Activated CD4-positive, CD25-positive, alpha-beta regulatory T cell treated with anti-CD3 and anti-CD28 coated beads, Interleukin-2, amount 50 U/mL, for 72 hours (primary cell): Measurements from ENCODE around the gene TRAPPC2.
"Not testable (repeated sequence)": the region's sequence is repeated elsewhere in the genome, so short reads cannot be mapped to it uniquely, and the experiment has no call there.

Experiments used
- DNase-seq: peaks from one replicate; pipeline ENCODE4 v3.0.0; 2021

Gene TRAPPC2

DNA sequence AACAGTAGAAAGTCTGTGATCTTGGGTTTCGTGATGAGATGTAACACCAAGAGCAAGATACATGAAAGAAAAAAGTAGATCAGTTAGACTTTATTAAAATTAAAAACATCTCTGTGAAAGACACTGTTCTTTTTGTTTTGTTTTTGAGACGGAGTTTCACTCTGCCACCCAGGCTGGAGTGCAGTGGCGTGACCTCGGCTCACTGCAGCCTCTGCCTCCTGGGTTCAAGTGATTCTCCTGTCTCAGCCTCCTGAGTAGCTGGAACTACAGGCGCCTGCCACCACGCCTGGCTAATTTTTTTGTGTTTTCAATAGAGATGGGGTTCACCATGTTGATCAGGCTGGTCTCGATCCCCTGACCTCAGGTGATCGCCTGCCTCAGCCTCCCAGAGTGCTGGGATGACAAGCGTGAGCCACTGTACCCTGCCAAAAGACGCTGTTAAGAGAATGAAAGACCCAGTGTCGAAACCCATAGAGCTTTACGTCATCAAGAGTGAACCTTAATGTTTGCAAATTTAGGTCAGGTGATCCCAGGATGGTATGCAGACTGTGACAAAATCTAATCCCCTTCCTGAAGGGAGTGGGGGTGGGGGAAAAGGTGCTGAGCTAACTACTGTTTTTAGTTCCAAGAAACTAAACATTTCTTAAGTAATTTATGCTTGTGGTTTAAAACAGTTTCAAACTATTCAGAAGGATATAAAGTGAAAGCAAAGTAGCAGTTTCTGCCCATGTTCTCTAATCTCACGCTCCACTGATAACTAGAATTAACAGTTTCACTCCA, 8.2 kb upstream of the TRAPPC2 start:
- DNase-seq = no peak

DNA sequence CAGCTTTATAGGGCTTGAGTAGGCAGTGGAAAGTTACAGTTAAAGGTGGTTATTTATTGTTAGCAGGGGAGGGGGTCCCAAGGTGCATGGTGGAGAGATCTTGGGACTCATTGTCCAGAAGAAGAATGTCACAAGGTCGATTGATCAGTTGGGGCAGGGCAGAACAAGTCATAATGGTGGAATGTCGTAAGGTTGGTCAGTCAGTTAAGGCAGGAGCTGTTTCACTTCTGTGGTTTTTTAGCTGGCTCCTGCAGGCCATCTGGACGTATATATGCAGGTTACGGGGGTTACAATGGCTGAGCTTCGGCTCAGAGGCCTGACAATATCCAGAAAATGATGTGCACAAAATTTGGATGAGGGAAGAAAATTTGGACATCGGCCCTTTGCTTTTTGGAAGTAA, 7.3 kb upstream of the TRAPPC2 start:
- DNase-seq = no peak

DNA sequence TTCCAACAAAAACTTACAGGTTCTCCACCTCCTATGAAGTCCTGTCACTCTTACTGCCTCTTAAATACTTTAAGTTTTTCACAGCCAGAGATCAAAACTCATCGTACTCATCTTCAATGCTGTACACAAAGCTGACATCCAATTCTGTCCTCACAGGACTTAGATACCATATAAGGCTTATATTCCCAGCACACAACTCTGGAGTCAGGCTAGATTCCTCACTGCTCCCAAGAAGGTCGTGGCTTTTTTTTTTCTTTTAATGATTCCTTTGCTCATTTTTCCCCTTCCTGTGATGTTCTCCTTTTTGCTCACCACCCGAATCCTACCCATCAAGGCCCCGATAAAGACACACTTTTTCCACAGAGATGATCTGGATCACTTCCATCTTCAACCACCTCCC, 914 bp downstream of the TRAPPC2 start:
- no peak for DNase-seq

DNA sequence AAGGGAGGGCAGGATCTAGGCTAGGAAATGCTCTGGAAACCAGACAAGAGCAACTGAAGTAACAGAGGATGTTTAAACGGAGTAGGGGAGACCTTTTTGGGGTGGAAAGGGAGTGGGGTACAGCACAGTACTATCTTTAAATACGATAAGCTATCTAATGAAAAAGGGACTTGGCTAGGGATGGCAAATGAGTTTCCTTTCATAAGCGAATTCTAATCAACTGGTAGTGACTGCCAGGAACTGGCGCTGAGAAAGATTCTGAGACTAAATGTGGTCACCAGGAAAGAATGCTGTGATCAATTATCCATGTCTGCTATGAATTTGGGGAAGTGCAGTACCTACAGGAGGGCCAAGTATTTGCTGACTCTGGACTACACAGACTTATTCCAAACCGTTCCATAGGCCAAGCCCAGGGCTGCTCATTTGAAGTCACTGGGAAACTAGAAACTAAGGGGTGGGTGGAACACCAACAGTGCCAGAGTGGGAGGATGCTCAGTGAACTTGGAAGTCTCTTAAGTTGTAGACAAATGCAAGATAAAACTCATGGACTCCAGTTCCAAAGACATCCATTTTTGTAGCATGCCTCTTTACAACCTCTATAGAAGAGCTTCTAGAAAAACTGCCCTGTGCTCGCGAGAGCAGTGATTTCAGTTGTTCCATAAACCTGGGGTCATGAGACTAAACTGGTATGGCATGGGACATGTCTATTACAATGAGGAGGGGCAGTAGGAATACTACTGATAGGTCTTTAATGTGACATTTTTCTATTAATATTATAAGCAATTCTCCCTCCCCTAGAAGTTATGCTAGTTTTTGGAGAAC, 2.0 kb downstream of the TRAPPC2 start:
- no peak for DNase-seq

DNA sequence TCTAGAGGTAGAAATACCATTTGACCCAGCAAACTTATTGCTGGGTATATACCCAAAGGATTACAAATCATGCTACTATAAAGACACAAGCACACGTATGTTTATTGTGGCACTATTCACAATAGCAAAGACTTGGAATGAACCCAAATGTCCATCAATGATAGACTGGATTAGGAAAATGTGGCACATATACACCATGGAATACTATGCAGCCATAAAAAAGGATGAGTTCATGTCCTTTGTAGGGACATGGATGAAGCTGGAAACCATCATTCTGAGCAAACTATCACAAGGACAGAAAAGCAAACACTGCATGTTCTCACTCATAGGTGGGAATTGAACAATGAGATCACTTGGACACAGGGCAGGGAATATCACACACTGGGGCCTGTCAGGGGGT, 3.9 kb downstream of the TRAPPC2 start:
- not testable (repeated sequence) for DNase-seq

DNA sequence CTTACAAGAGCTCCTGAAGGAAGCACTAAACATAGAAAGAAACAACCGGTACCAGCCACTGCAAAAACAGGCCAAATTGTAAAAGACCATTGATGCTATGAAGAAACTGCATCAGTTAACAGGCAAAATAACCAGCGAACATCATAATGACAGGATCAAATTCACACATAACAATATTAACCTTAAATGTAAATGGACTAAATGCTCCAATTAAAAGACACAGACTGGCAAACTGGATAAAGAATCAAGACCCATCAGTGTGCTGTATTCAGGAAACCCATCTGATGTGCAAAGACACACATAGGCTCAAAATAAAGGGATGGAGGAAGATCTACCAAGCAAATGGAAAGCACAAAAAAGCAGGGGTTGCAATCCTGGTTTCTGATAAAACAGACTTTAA, 7.8 kb downstream of the TRAPPC2 start:
- not testable (repeated sequence) for DNase-seq

DNA sequence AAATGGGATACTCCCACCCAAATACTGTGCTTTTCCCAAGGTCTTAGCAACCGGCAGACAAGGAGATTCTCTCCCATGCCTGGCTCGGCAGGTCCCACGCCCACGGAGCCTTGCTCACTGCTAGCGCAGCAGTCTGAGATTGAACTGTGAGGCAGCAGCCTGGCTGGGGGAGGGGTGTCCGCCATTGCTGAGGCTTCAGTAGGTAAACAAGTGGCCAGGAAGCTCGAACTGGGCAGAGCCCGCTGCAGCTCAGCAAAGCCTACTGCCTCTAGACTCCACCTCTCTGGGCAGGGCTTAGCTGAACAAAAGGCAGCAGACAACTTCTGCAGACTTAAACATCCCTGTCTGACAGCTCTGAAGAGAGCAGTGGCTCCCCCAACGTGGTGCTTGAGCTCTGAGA, 9.5 kb downstream of the TRAPPC2 start:
- peak; percentile 34 for DNase-seq

DNA sequence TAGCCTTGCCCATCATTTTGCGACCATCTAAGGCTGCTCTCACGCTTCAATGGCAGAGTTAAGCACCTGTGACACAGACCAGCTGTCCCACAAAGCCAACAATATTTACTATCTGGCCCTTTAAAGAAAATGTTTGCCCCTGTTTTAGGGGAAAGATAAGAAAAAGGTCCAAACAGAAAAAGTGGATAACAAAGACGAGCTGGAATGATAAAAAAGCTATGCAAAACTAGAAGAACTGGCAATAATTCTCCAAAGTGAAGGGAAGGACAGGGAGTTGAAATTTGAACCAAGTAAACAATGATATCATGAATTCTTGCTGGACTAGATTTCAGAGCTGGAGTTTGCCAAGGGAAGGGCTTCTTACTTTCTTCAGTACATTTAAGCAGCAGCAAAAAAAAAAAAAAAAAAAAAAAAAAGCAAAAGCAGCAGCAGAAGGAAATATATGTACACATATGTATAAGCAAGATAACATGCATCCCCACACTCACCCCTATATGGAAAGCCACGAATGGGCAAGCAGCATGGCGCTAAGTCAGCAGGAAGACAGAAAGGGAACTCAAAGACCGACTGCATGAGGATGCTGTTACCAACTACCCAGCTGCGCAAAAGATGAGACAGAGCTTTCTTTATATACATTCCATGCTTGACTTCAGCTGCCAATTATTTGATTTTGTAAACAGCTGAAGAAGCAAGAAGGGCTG, 12.5 kb downstream of the TRAPPC2 start:
- no peak for DNase-seq

DNA sequence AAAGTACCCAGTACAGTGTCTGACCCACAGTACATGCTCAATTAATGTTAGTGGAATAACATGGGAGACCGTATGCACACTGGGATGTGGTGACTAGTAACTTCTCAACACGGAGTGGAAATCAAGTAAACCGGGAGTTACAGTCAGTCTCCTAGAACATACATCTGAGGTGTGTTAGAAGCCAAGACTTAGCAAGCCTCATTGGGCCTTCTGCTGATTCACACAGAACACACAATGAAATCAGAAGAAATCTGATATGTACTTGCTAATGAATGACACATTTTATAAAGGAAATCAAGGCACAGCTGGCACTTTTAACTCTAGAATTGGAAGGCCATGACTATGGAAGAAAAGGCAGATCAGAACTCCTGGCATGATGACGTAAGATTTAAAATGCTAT, 13.0 kb downstream of the TRAPPC2 start:
- no peak for DNase-seq

DNA sequence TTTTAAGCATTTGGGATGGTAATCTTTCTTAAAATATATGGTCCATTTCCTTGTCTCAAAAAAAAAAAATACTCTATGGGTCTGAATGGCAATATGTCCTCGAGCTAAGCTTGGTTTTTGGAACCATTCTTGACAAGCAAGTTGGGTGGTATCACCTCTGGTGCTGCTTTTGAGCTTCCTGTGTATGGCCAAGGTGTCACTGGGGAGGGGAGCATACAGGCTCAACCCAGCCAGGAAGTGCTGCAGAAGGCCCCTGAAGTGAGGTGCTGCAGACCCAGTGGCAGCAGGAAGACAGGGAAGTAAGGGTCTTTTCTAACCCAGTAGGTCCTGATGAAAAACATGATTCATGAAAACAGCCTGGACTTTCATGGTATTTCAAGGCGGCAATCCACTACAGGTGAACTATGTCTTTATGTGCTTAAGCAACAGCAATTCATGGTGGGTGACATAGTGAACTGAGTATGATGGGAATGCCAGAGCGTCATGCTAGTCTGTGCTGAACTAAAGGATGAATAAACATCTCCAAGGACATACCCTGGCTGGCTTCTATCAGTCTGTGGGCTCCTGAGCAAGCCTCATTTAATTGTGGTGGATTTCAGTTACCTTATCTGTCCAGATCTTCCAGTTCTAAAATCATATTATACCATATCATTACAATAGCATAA, 15.1 kb downstream of the TRAPPC2 start:
- no peak for DNase-seq

DNA sequence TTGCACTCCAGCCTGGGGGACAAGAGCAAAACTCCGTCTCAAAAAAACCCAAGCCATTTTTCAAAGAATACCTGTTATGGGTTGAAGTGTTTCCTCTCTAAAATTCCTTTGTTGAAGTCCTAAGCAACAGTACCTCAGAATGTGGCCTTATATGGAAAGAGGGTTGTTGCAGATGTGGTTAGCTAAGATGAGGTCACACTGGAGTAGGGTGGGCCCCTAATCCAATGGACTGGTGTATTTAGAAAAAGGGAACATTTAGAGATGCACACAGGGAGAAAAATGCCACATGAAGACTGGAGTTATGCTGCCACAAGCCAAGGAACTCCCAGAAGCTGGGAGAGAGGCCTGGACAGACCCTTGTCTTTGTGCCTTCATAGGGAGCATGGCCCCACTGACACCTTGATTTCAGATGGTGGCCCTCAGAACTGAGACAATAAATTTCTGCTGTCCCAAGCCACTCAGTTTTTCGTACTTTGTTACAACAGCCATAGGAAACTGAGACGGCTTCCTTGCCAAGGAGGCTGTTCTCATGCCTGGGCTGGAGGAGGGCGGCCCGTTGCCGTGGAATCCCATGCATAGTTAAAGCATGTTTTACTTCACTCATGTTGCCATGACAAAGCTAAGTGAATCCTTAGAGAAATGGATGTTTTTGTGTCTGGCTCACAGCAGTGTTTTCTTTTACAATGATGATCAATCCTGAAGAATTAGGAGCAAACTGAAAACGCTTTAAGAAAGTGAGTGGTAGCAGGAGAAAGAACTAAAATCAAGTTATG, 16.5 kb downstream of the TRAPPC2 start:
- no peak for DNase-seq

DNA sequence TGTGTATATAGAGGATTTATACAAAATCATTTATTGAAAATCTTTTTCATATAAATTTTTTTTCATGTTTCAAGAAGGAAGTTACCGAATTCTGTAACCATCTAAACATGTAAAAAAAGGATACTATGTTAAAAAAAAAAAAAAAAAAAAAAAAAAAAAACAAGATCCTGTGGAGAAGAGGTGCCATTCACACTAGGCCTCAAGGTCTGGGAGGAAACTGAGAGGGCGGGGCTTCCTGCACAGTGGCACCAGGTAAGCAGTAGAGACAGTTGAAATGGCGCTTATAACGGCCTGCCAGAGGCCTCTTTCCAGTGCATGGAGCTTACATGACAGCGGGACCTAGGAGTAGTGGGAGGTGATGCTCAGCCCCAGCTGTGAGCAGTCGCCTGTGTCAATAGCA, 17.5 kb downstream of the TRAPPC2 start:
- no peak for DNase-seq

DNA sequence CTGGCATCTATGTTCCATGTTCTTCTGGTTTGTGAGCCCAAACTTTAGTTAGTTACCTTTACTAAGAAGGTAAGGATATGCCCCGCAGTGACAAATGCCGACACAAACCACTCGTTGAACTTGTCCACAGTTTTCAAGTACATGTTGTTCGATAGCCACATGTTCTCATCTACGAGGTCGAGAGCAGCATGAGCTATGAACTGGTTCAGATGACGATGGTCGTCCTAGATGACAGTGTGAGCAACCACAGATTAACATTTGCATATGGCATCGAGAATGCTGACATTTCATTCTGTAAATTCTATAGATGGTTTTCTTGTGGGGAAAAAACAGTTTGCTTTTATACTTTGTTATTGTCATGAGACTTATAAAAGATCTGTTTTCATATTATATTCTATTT, 18.0 kb downstream of the TRAPPC2 start:
- DNase-seq = no peak

DNA sequence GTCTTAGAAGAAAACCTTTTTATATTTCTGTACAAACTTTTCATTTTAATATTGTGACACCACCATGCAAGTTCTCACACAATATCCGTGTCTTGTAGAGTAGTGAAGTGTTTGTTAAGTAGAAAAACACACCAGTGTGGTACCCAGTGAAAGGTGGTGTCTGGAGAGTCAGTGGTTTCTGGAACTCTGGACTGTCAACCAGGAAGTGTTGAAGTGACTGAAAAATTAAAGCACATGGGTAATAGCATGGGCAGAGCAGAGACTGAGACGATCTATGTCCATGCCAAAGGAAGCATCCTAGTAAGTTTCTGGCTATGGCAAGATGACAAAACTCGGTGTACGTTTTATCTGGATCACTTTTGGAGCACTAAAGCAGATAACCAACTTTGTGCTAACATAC, 23.3 kb downstream of the TRAPPC2 start:
- no peak for DNase-seq

DNA sequence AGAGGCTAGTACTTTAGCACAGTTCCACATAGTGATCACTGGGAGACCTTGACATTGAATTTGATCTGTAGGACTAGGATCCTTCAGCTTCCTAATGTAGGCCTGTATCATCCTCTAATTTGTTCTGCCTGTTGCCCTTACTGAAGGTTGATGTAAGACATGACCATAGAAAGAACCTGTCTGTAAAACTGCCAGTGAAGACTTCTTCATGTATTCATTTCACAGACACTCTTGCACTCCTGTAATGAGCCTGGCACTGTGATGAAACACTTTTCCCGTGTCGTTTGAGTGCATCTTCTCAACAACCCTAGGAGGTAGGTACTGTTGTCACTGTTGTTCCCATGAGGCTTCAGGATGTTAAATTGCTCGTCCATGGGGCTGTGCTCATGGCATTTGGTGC, 30.8 kb downstream of the TRAPPC2 start:
- DNase-seq = no peak

DNA sequence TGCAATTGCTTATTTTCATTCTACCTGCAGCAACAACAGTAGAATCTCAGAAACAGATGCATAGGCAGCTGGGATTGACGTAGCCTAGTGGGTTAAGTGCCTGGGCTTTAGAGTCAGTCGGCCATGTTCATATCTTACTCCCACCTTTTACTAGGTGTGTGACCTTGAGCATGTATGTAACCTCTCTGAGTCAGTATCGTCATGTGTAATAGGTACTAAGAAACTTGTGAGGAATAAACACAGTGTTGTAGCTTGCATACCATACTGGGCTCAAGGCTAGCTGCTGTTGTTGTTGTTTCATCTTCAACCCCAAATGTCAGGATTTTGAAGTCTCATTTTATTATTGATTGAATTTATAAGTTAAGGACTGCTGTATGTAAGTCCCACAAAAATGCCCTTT, 31.3 kb downstream of the TRAPPC2 start:
- DNase-seq = no peak

DNA sequence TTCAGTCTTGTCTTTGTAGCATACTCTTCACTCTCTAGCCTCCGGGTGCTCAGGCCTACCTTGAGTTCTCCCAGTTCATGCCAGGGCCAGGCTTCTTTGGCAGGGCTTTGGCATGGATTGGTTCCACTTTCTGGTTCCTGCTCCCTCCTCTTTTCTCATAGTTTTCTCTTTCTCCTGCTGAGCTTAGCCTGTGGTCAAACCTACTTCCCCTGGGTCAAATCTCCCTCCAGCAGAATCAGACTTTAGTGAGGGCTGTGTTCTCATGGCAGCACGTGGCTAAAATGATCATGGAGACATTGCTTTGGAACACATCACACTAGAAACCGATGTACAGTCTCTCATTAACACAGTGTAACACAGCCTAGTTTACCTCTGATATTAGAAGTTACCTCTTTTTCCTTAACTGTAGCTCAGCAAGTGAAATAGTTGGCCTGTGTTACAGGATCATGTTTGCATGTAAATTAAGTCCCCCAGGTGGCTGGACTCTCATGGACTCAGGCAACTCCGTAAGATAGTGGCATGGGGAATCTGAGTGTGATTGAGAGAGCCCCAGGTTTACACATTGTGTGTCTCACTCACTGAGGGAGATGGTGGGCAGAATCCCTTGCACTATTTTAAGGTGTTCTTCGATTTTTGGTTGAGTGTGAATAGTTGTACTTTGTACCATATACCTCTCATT, 32.2 kb downstream of the TRAPPC2 start:
- DNase-seq = no peak

DNA sequence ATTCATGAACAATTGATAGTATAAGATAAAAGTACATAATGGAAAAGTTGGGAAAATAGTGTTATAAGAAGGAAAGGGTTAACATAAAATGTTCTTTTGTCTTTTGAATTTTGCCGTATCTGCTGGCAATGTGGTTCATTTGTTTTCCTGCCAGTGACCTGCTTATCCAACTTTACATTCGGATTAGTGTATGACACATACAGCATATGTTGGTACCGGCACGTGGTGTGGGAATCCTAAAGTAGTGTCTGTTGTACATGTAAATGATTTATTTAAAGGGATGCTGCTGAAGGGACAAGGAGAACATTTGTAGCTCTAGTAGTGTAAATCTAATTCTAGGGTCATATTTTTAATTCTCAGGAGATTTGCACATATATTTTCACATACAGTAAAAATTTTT, 34.0 kb downstream of the TRAPPC2 start:
- no peak for DNase-seq

DNA sequence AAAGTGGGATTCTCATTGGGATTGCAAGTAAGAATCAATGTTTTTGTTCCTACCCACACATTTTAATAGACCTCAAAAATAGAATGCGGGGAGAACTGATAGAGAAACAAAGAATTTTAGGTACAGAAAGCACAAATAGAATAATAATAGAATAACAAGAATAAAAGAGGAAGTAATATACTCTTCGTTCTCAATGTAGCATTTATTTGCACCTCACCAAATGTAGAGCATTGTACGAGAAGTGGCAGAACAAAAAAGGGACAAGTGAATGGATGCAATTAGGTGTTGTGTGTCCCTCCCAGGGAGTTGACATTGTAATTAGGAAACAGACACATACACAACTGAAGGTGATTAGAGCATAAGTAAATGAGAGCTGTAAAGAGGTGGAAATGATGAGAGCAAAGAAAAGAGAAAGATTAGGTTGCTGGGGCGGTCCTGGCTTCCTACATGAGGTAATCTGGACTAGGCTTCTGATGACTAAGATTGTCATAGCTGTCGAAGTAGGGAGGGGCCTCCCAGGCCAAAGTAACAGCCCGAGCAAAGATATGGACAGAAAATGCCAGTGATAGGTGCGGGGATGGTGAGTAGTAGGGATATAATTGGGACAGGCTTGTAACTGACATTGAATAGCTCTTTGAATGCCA, 35.1 kb downstream of the TRAPPC2 start:
- no peak for DNase-seq

DNA sequence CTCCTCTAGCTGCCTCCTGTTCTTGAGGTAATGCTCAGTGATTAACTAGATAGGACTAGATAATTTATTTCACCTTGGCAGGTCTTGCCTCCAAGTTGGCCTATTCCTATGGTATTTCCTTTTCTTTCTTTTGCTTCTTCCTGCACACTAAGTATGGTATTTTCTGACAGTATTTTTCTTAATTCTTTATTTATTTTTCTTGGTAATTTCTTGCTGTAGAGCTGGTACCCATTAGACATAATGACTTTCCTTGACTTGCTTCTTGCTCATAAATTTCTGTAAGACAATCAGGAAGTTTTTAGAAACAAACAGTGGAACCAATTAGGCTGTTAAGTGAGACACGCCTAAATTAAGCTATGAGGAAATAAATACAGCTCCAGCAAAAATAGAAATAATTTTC, 36.0 kb downstream of the TRAPPC2 start:
- no peak for DNase-seq

DNA sequence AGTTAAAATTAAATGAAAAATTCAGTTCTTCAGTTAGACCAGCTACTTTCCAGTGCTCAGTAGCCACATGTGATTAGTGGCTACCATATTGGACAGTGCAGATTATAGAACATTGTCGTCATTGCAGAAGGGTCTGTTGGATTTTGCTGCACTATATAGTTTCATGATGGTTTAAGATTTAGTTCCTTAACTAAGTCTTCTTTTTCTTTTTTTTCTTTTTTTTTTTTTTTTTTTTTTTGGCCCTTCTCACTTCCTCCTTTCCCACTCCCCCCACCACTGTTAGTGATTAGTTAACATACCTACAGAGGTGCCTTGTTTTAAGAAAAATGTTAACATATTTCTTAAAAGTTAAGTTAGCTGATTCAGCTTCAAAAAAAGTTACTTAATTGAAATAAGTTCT, 36.4 kb downstream of the TRAPPC2 start:
- DNase-seq = no peak
